ENCODE measurements around the gene LGALS4. TPM values are rescaled to one million over a fixed set of nuclear protein-coding genes. Genes with fewer than 3 reads are reported as not detected.
"Not testable (repeated sequence)": the region's sequence is repeated elsewhere in the genome, so short reads cannot be mapped to it uniquely, and the experiment has no call there.

LGALS4 gene
- total RNA-seq, 1 experiment from 2014 or later = 959 TPM

DNA sequence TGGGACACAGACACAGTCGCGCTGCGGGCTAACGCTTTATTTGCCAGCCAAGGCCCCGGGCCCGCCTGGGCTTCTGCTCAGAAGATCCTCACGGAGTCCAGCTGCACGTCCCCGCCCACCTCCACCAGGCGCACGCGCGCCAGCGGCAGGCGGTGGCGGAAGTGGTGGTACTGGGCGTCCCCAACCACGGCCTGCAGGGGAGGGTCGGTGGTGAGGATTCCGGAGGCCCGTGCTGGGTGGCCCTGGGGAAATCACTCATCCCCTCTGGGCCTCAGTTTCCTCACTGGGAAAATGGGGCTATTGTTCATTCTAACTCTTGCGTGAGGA lies 41.8 kb downstream of the LGALS4 start:
- DNase-seq (ENCODE audit: low spot score) = not testable (repeated sequence)

DNA sequence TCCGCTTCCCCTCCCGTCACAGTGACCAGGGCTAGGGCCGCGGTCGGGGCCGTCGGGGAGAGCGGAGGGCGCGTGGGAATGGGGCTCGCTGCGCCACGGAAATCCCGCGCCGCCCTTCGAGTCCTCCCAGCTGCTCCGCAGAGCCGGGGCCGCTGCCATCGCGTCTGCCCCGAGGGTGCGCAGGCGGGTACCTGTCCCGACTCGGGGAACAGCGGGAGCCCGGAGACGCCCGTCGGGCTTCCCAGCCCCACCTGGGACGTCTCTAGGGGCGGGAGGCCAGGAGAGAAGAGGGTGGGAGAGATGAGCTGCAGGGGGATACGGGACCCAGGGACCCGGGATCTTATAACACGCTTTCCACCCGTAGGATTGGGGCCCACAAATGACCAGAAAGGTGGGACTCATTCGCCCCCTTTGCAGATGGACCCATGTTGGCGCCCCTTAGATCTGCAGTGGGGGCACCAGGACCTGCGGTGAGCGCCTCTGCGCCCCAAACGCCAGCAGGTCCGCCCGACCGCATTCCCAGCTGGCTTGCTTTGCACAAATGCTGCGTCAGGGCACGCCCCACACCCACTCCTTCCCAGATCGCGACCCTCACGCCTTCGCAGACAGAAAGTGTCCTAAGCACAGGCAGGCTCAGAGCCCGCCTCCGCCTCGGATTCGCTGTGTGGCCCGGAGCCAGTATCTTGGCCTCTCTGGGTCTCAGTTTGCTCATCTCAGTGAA lies 42.4 kb downstream of the LGALS4 start:
- DNase-seq (ENCODE audit: low spot score) = not testable (repeated sequence)

DNA sequence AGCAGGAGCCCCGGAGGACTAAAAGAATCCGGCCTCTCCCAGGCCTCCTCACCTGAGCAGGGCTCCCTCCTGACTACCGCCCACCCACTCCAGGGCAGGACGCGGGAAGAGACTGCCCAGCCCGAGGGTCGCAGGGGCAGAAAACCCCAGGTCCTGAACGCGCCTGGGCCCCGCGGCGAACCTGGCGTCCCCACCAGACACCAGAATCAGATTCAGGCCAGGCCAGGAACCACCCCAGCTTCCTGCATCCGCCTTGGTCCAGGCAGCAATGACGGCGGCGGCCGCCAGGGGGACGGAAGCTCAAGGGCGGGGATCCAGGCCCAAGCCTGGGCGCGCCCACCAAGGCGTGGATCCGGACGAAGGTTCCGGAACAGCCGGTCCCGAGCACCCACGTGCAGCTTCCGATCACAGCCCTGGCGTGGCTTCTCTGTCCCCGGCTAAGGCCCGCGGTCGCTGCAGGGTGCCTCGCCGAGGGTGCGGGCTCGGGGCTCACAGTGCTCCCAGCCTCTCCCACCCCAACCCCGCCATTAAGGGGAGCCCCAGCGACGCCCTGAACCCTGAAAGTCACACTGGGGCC lies 43.0 kb downstream of the LGALS4 start:
- DNase-seq (ENCODE audit: low spot score) = peak; percentile 92

DNA sequence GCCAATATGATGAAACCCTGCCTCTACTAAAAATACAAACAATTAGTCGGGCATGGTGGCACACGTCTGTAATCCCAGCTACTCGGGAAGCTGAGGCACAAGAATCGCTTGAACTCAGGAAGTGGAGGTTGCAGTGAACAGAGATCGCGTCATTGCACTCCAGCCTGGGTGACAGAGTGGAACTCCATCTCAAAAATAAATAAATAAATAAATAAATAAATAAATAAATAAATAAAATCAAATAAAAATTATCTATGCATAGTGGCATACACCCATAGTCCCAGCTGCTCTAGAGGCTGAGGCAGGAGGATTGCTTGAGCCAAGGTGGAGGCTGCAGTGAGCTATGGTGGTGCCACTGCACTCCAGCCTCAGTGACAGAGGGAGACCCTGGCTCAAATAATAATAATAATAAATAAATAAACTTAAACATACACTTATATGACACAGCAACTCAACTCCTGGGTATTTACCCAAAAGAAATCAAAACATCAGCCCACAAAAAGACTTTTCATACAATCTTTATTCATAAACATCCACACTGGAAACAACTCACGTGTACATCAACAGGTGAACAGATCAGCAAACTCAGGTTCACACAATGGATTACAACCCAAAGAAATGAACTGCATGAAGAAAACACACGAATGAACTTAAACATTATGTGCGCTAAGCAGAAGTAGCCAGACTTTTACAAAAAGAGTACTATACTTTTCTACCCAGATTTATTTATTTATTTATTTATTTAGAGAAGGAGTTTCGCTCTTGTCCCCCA lies 46.3 kb downstream of the LGALS4 start:
- DNase-seq (ENCODE audit: low spot score) = no peak

DNA sequence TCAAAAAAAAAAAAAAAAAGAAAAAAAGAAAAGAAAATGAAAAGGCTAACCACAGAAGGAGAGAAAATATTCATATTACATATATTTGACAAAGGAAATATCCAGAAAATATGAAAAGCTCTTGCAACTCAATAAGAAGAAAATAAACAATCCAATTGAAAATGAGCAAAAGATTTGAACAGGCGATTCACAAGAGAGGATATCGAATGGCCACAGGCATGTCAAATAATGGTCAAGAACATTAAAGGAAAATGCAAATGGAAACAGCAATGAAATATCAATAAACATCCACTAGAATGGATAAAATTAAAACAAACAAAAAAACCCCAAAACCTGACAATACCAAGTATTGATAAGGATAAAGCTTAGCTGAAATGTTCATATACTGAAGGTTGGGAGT lies 47.5 kb downstream of the LGALS4 start:
- no peak for DNase-seq (ENCODE audit: low spot score)

DNA sequence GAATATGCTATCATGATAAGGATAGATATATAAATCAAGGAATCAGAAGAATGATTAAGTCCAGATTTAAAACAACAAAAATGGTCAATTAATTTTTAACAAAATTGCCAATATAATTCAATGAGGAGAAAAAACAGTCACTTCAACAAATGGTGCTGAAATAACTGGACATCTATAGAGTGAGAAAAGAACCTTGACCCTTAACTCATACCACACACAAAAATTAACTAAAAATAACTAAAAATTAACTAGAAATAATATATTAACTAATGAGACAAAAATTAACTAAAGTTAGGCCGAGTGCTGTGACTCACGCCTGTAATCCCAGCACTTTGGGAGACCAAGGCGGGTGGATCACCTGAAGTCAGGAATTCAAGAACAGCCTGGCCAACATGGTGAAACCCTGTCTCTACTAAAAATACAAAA lies 48.9 kb downstream of the LGALS4 start:
- no peak for DNase-seq (ENCODE audit: low spot score)

DNA sequence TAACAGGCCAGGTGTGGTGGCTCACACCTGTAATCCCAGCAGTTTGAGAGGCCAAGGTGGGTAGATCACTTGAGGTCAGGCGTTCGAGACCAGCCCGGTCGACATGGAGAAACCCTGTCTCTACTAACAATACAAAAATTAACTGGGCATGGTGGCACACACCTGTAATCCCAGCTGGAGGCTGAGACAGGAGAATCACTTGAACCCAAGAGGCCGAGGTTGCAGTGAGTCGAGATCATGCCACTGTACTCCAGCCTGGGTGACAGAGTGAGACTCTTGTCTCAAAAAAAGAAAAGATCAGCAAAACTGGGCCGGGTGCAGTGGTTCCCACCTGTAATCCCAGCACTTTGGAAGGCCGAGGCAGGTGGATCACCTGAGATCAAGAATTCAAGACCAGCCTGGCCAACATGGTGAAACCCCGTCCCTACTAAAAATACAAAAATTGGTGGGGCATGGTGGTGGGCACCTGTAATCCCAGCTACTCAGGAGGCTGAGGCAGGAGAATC lies 50.8 kb downstream of the LGALS4 start:
- not testable (repeated sequence) for DNase-seq (ENCODE audit: low spot score)

DNA sequence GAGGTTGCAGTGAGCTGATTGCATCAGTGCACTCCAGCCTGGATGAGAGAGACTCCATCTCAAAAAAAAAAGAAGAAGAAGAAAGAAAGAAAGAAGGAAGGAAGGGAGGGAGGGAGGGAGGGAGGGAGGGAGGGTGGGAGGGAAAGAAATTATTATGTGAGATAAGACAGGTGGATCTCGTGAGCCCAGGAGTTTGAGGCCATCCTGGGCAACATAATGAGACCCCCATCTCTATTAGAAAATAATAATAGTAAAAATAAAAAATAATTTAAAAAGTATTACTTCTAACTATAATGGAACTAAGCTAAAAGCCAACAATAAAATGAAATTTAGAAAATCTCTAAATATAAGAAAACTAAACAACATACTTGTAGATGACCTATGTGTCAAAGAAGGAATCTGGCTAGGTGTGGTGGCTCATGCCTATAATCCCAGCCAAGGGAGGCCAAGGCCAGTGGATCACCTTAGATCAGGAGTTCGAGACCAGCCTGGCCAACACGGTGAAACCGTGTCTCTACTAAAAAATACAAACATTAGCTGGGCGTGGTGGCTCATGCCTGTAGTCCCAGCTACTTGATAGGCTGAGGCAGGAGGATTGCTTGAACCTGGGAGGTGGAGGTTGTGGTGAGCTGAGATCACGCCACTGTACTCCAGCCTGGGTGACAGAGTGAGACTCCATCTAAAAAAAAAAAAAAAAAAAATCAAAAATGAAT lies 51.8 kb downstream of the LGALS4 start:
- not testable (repeated sequence) for DNase-seq (ENCODE audit: low spot score)

DNA sequence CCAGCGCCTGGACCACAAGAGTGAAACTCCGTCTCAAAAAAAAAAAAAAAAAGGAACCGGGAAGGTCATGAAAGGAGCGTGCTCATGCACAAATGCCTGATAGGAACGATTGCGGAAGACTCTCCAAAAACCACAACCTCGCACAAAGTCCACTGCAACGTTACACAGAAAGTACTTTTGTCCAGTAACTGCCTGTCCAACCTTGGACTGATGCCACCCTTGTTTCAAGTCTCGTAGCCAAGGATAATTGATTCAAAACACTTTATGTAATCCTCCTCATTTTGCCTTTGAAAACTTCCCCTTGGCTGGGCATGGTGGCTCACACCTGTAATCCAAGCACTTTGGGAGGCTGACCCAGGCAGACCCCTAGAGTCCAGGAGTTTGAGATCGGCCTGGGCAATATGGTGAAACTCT lies 53.1 kb downstream of the LGALS4 start:
- DNase-seq (ENCODE audit: low spot score) = peak; percentile 77

DNA sequence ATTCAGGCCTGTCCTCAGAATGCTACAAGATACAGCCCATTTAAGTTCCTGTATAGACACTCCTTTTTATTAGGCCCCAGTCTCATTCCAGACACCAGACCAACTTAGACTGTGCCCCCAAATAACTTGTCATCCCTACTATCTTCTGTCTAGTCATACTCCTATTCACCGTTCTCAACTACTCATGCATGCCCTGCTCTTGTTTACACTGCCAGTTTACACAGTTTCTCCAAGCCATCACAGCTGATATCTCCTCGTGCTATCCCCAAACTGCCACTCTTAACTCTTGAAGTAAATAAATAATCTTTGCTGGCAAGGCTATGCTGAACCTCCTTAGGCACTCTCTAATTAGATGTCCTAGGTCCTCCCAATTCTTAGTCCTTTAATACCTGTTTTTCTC lies 58.5 kb downstream of the LGALS4 start:
- DNase-seq (ENCODE audit: low spot score) = not testable (repeated sequence)

DNA sequence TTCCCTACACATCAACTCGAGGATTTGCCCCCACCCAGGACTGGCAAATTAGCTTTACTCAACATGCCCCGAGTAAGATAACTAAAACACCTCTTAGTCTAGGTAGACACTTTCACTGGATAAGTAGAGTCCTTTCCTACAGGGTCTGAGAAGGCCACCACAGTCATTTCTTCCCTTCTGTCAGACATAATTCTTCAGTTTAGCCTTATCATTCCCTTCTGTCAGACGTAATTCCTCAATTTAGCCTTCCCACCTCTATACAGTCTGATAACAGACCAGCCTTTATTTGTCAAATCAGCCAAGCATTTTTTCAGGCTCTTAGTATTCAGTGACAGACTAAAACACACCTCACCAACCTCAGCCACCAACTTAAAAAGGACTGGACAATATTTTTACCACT lies 59.0 kb downstream of the LGALS4 start:
- not testable (repeated sequence) for DNase-seq (ENCODE audit: low spot score)

Small RNA genes lying within 50 kb of the gene (small RNA-seq; reads per million reads assigned to genes)
- not detected for gene RNU6-140P

Other genes with a start within 250 kb of the LGALS4 start
- 0.36 TPM in 1 of 2 replicates, not detected in the other for gene MAP4K1, start 195.0 kb downstream of the LGALS4 start, total RNA-seq (2014; rRNA removed; shearing (Covaris generic))
- 724 and 815 TPM in 2 replicates for gene EIF3K, start 193.8 kb downstream of the LGALS4 start, total RNA-seq (2014; rRNA removed; shearing (Covaris generic))
- gene ACTN4, start 165.3 kb downstream of the LGALS4 start, total RNA-seq (2014; rRNA removed; shearing (Covaris generic)) = 1,009 and 1,083 TPM in 2 replicates
- gene CAPN12, start 68.5 kb downstream of the LGALS4 start, total RNA-seq (2014; rRNA removed; shearing (Covaris generic)) = 50.6 and 53.9 TPM in 2 replicates
- gene LGALS7, start 39.4 kb downstream of the LGALS4 start, total RNA-seq (2014; rRNA removed; shearing (Covaris generic)) = 1.5 TPM in 1 of 2 replicates, not detected in the other
- gene LGALS7B, start 23.7 kb downstream of the LGALS4 start, total RNA-seq (2014; rRNA removed; shearing (Covaris generic)) = 6.0 TPM in 1 of 2 replicates, not detected in the other
- gene ECH1, start 18.8 kb upstream of the LGALS4 start, total RNA-seq (2014; rRNA removed; shearing (Covaris generic)) = 252 and 285 TPM in 2 replicates
- gene HNRNPL, start 37.0 kb upstream of the LGALS4 start, total RNA-seq (2014; rRNA removed; shearing (Covaris generic)) = 389 and 434 TPM in 2 replicates
- 8.6 and 13.1 TPM in 2 replicates for gene RINL, start 65.3 kb upstream of the LGALS4 start, total RNA-seq (2014; rRNA removed; shearing (Covaris generic))
- 69.8 and 86.7 TPM in 2 replicates for gene SIRT2, start 86.7 kb upstream of the LGALS4 start, total RNA-seq (2014; rRNA removed; shearing (Covaris generic))
- 101 and 106 TPM in 2 replicates for gene NFKBIB, start 87.0 kb upstream of the LGALS4 start, total RNA-seq (2014; rRNA removed; shearing (Covaris generic))
- 0.16 TPM in 1 of 2 replicates, not detected in the other for gene CCER2, start 99.2 kb upstream of the LGALS4 start, total RNA-seq (2014; rRNA removed; shearing (Covaris generic))
- 100 and 110 TPM in 2 replicates for gene SARS2, start 117.8 kb upstream of the LGALS4 start, total RNA-seq (2014; rRNA removed; shearing (Covaris generic))
- gene MRPS12, start 118.0 kb upstream of the LGALS4 start, total RNA-seq (2014; rRNA removed; shearing (Covaris generic)) = 350 and 367 TPM in 2 replicates
- not detected in 2 replicates for gene FBXO17, start 162.8 kb upstream of the LGALS4 start, total RNA-seq (2014; rRNA removed; shearing (Covaris generic))
- not detected in 2 replicates for gene FBXO27, start 219.6 kb upstream of the LGALS4 start, total RNA-seq (2014; rRNA removed; shearing (Covaris generic))

Measured in HT-29 (cell line).